WERI-Rb-1 (cell line): ENCODE results near the gene TNNI2.
"Not testable (repeated sequence)": the region's sequence is repeated elsewhere in the genome, so short reads cannot be mapped to it uniquely, and the experiment has no call there.

ENCODE experiments used
- DNase-seq: peaks from one replicate; pipeline ENCODE4 v3.0.0-alpha.2; 2020
- H3K27ac ChIP-seq: fragments of 250-450 bp; sonication (Bioruptor Pico); 2 replicates; pipeline ENCODE4 v1.5.1; 2020; ENCODE audit warnings: mild to moderate bottlenecking, moderate library complexity
- H3K27me3 ChIP-seq: fragments of 250-450 bp; sonication (Bioruptor Pico); 2 replicates; pipeline ENCODE4 v1.5.1; 2021; ENCODE audit warnings: mild to moderate bottlenecking, low read depth, moderate library complexity; ENCODE audit not compliant: insufficient read depth, severe bottlenecking
- H3K36me3 ChIP-seq: fragments of 250-450 bp; sonication (Bioruptor Pico); 2 replicates; pipeline ENCODE4 v1.5.1; 2020; ENCODE audit warnings: mild to moderate bottlenecking, moderate library complexity
- H3K4me3 ChIP-seq: 2 replicates; pipeline ENCODE4 v1.5.1; 2011; ENCODE audit warnings: low read depth, mild to moderate bottlenecking, control low read depth, low read length
- H3K9me3 ChIP-seq: fragments of 250-450 bp; sonication (Bioruptor Pico); 2 replicates; pipeline ENCODE4 v1.5.1; 2021; ENCODE audit warnings: mild to moderate bottlenecking, moderate library complexity; ENCODE audit not compliant: severe bottlenecking
- TF ChIP-seq, protein P1 (sequence below): IDR thresholded peaks from 2 replicates; pipeline ENCODE4 v1.5.1; 2011; ENCODE audit warnings: low read depth, mild to moderate bottlenecking, control low read depth, inconsistent platforms, low read length

Gene TNNI2

DNA sequence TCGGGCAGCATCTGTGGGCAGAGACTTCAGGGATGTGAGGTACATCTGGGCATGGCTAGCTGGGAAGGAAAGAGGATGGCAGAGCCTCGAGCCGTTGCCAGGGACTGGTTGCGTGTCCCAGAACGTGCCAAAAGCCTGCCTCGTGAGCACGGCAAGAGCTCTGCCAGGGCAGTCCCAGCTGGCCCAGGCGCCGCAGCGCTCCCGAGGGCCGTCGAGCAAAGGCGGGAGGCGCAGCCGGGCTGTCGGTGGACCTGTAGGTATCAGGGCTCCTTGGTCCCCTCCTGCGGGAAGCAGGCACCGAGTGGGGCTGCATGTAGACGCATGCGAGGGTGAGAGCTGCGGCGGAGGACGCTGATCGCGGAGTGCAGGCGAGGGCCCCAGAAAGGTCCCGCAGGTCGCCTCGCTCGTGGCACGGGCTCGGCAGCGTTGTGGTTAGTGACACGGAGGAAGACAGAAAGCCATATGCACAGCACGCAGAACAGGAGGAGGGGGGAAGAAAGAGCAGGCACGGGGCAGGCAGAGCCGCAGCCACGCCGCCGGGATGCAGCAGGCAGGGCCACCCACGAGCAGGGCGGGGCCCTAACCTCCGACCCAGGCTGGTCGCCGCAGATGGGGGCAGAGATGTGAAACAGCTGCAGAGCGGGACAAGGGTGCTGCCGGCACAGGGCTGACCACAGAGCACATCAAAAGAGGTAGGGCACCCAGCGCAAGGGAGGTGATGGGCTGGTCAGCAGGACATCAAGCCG lies 32.1 kb downstream of the TNNI2 start:
- no peak overlapping the region for H3K27ac ChIP-seq
- no peaks in the 10 kb centered on the region for H3K9me3 ChIP-seq
- no peak for DNase-seq
- no peak overlapping the region for H3K4me3 ChIP-seq
- no peaks in the 10 kb centered on the region for H3K36me3 ChIP-seq
- TF ChIP-seq, protein P1, sequence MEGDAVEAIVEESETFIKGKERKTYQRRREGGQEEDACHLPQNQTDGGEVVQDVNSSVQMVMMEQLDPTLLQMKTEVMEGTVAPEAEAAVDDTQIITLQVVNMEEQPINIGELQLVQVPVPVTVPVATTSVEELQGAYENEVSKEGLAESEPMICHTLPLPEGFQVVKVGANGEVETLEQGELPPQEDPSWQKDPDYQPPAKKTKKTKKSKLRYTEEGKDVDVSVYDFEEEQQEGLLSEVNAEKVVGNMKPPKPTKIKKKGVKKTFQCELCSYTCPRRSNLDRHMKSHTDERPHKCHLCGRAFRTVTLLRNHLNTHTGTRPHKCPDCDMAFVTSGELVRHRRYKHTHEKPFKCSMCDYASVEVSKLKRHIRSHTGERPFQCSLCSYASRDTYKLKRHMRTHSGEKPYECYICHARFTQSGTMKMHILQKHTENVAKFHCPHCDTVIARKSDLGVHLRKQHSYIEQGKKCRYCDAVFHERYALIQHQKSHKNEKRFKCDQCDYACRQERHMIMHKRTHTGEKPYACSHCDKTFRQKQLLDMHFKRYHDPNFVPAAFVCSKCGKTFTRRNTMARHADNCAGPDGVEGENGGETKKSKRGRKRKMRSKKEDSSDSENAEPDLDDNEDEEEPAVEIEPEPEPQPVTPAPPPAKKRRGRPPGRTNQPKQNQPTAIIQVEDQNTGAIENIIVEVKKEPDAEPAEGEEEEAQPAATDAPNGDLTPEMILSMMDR: no peak
- peaks cover 74% of the 10 kb centered on the region for H3K27me3 ChIP-seq

DNA sequence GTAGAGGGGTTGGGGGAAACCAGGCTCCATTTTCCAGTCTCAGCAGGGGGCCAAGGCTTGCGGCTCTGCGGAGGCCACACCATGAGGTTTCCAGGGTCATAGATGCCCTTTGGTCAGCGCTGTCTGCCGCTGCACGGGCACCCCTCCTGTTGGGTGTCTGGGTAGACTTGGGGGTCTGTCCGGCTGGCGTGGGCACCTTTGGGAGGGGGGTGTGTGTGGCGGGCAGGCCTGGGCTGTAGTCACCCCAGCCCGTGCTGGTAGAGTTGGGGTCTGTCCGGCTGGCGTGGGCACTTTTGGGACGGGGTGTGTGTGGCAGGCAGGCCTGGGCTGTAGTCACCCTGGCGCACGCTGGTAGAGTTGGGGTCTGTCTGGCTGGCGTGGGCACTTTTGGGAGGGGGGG lies 32.8 kb downstream of the TNNI2 start:
- no peaks in the 10 kb centered on the region for H3K36me3 ChIP-seq
- no peak for DNase-seq
- H3K4me3 ChIP-seq: no peak overlapping the region
- H3K27ac ChIP-seq: no peak overlapping the region
- TF ChIP-seq, protein P1: no peak
- no peaks in the 10 kb centered on the region for H3K9me3 ChIP-seq
- peaks cover 74% of the 10 kb centered on the region for H3K27me3 ChIP-seq

DNA sequence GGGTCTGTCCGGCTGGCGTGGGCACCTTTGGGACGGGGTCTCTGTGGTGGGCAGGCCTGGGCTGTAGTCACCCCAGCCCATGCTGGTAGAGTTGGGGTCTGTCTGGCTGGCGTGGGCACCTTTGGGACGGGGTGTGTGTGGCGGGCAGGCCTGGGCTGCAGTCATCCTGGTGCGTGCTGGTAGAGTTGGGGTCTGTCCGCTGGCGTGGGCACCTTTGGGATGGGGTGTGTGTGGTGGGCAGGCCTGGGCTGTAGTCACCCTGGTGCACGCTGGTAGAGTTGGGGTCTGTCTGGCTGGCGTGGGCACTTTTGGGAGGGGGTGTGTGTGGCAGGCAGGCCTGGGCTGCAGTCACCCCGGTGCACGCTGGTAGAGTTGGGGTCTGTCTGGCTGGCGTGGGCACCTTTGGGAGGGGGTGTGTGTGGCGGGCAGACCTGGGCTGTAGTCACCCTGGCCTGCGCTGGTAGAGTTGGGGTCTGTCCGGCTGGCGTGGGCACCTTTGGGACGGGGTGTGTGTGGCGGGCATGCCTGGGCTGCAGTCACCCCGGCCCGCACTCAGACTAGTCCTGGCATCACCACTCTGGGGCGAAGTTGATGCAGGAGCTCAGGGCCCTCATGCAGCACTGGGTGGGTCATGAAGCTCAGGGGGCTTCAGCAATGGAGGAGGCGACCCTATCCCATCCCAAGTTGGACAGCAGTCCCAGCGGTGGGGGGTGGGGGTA lies 33.6 kb downstream of the TNNI2 start:
- DNase-seq: no peak
- Histone ChIP-seq H3K9me3 (no peaks in the 10 kb centered on the region), H3K27ac (no peak overlapping the region), H3K27me3 (peaks cover 68% of the 10 kb centered on the region), H3K4me3 (no peak overlapping the region), H3K36me3 (no peaks in the 10 kb centered on the region)
- TF ChIP-seq, protein P1: no peak

DNA sequence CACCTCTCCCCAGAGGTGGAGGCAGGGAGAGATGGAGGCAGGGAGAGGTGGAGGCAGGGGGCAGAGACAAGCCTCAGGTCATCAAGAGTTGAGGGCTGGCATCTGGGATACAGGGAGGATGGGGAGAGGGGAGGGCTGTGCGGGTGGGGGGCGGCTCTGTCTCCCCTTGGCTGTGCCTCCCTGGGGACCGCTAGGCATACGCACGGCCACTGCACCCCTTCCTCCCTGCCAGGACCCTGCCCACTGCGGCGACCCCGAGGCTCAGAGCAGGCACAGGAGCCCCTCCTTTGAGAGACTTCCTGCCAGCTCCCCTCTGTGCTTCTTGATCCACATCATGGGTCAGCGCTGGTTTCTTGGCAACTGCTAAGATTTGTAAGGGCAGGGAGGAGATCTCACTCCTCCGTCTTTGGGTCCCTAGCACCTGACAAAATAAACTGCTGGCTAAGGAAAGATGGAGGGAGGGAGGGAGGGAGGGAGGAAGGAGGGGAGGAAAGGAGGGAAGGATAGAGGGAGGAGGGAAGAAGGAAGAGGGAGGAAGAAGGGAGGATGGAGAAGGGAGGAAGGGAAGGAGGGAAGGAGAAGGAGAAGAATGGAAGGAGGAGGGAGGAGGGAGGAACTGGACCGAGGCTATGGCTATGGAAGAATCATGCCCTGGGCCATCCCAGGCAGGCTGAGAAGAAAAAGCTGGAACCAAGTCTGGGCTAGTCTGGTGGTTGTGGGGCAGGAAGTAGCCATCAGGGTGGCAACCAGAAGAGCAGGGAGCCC lies 34.4 kb downstream of the TNNI2 start:
- H3K27ac ChIP-seq: no peak overlapping the region
- TF ChIP-seq, protein P1: no peak
- DNase-seq: no peak
- H3K4me3 ChIP-seq: no peak overlapping the region
- peaks cover 65% of the 10 kb centered on the region for H3K27me3 ChIP-seq
- H3K36me3 ChIP-seq: no peaks in the 10 kb centered on the region
- no peaks in the 10 kb centered on the region for H3K9me3 ChIP-seq

DNA sequence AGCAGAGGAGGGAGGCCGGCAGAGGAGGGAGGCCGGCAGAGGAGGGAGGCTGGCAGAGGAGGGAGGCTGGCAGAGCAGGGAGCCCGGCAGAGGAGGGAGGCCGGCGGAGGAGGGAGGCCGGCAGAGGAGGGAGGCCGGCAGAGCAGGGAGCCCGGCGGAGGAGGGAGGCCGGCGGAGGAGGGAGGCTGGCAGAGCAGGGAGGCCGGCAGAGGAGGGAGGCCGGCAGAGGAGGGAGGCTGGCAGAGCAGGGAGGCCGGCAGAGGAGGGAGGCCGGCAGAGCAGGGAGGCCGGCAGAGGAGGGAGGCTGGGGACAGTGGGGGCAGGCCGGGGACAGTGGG lies 35.0 kb downstream of the TNNI2 start:
- peaks cover 63% of the 10 kb centered on the region for H3K27me3 ChIP-seq
- not testable (repeated sequence) for H3K36me3 ChIP-seq, H3K9me3 ChIP-seq, DNase-seq, H3K27ac ChIP-seq, H3K4me3 ChIP-seq

DNA sequence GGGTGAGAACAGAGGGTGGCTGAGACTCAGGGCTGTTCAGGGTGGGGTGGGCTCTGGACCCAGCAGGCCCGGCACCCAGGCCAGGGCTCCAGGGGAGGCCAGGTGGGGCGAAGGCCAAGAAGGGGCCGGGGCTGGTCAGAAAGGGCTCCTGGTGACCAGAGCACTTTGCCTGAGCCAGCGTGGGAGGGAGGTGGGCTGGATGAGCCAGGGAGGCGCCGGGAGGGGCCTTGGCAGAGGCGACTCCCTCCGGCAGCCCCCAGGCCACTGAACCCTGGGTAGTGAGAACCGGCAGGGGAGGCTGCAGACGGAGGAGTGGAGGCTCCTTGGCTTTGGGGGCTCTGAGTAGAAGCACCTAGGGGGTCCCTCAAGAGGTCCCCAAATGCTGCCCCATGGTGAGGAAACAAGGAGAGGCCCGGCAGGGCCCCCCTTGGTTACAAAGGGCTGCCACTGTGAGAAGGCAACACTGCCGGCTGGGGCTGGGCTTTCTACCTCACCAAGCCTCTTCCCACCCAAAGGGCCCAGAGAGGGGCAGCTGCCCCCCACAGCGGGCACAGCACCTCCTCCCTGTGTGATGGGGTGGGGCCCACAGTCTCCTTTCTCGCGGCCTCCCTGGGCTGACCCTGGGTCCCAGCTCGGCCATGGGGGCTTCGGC lies 35.8 kb downstream of the TNNI2 start:
- peaks cover 62% of the 10 kb centered on the region for H3K27me3 ChIP-seq
- H3K36me3 ChIP-seq, H3K4me3 ChIP-seq, H3K27ac ChIP-seq, H3K9me3 ChIP-seq, DNase-seq: not testable (repeated sequence)
